Measurements from ENCODE around the gene EIF4G3. TPM values are rescaled to one million over a fixed set of nuclear protein-coding genes. Genes with fewer than 3 reads are reported as not detected.

EIF4G3 gene
- total and polyA plus RNA-seq, 2 of the 8 experiments (the other 6 are each of a cell fraction or from before 2014, with no cell fraction given): 47.5 to 66.6 TPM

DNA sequence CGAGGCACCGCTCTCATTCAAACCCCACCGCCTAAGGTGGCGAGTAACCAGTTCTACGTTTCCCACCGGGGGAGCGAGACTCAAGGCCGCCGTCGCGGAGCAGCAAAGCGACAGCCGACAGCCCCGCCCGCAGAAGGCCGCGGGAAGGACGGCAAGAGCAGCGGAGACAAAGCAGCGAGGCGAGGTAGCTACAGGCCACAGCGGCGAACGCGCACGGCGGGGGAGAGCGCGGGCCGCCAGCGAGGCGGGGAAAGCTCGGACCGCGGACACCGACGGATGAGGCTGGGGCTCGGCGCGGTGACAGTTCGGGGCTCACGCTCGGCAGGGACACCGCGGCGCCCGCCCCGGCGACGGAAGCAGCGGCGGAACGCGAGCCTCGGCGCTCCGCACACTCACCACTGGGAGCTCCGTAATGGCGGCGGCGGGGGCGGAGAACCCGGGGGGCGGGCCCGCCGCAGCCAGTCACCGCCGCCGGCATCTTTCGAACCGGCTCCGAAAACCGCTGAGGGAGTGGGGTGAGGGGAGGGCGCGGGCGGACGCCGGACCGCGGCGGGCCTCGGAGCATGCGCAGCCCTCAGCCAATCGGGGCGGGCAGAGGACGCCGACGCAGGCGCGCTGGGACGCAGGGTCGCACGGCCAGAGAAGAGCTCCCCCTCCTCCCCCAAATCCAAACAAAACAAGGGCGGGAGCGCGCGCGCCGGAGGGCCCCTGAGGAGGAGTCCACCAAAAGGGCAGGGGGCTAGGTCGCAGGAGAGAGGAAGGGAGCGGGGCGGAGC lies 390.3 kb downstream of the EIF4G3 start (continued):
- TF ChIP-seq NRF1 (IDR thresholded peaks at IDR 0.05; ENCODE audit: low read depth, low read length) (peak; percentile 99), KDM5A (IDR thresholded peaks at IDR 0.05; ENCODE audit: low read length) (no peak), SIRT6 (IDR thresholded peaks at IDR 0.05; ENCODE audit: low read length) (no peak), TEAD4 (IDR thresholded peaks at IDR 0.05; ENCODE audit: low read depth, low read length) (no peak), RXRA (IDR thresholded peaks at IDR 0.05; ENCODE audit: insufficient read depth, low read depth, low read length) (no peak), KDM4A (IDR thresholded peaks at IDR 0.05; ENCODE audit: low read depth, low read length, severe bottlenecking) (peak; percentile 36), CREB1 (IDR thresholded peaks at IDR 0.05) (0 out of 2 replicates have a peak, but pooled peaks have one; percentile 22)
- TF ChIP-seq, protein P1, sequence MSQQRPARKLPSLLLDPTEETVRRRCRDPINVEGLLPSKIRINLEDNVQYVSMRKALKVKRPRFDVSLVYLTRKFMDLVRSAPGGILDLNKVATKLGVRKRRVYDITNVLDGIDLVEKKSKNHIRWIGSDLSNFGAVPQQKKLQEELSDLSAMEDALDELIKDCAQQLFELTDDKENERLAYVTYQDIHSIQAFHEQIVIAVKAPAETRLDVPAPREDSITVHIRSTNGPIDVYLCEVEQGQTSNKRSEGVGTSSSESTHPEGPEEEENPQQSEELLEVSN (IDR thresholded peaks at IDR 0.05): no peak
